ENCODE data around the gene SLC17A5.

Gene SLC17A5

GRCh38 chr6:73669005-73669404 is 15.2 kb upstream of the SLC17A5 start:
- no peak overlapping the region for H3K27ac ChIP-seq
- DNase-seq (ENCODE audit: low read depth, low spot score), result no peak

DNA sequence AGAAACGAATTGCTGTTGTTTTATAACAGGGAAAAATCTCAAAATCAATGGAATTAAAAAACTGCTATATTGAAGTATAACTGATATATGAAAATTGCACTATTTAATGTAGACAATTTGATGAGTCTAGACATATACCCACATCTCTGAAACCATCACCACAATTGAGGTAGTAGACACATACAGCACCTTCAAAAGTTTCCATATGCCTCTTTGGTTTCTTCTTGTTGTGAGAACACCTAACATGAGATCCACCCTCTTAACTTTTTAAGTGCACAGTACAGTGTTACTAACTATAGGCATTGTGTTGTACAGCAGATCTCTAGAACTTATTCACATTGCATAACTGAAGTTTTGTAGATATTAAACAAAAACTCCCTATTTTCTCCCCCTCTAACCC is 14.0 kb upstream of the SLC17A5 start:
- H3K27ac ChIP-seq, result no peak overlapping the region
- no peak for DNase-seq (ENCODE audit: low read depth, low spot score)

- DNase-seq (ENCODE audit: low read depth, low spot score), result no peak
These were observed 12.6 kb upstream of the SLC17A5 start for GRCh38 chr6:73666393-73666792.

DNA sequence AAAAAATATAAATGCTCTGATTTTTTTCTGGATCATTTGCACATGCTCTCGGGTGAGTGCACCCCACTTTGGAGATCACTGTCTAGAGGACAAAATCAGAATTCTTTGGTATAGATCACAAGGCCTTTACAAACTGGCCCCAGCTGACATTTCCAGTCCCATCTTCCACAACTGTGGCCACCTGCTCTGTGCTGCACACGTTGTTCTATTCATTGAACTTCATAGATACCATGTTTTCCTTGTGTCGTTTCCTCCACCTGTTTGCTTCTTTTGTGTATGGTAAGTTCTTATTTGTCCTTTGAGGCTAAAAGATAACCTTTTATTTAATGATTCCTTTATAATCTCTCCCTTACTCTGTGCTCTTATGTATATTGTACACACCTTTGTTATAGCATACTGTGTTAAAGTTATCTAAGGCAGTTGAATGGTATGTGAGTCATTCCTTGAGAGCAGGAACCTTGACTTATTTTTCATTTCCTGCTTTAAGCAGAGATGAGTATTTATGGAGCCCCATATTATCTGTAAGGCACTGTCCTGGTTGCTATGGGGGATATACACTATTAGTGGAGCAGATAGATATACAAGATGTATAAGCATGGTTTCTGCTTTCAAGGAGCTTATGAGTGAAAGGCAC is 12.0 kb upstream of the SLC17A5 start:
- no peak overlapping the region for H3K27ac ChIP-seq
- DNase-seq (ENCODE audit: low read depth, low spot score), result no peak

More at GRCh38 chr6:73666393-73666792, 12.6 kb upstream of the SLC17A5 start:
- H3K27ac ChIP-seq, result no peak overlapping the region

DNA sequence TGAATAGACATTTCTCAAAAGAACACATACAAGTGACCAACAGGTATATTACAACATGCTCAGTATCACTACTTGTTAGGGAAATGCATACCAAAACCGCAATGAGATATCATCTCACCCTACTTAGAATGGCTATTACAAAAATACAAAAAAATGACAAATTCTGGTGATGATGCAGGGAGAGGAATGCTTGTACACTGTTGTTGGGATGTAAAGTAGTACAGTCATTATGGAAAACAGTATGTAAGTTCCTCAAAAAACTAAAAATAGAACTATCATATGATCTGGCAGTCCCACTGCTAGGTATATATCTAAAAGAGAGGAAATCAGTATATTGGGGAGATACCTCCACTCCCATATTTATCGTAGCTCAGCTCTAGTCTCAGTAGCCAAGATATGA is 10.9 kb upstream of the SLC17A5 start:
- no peak overlapping the region for H3K27ac ChIP-seq
- DNase-seq (ENCODE audit: low read depth, low spot score), result no peak

DNA sequence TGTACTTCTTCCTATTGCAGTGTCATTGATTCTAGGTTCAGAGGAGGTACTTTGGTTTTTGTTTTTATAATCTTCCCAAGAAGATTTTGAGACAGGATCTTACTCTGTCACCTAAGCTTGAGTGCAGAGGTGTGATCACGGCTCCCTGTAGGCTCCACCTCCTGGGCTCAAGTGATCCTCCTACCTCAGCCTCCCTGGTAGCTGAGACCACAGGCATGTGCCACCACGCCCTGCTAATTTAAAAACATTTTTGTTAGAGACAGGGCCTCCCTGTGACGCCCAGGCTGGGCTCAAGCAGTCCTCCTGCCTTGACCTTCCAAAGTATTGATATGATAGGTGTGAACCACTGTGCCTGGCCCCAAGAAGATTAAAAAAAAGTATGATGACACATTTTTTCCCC is 3.4 kb upstream of the SLC17A5 start:
- peak overlapping the region; percentile 5 for H3K27ac ChIP-seq
- no peak for DNase-seq (ENCODE audit: low read depth, low spot score)

DNA sequence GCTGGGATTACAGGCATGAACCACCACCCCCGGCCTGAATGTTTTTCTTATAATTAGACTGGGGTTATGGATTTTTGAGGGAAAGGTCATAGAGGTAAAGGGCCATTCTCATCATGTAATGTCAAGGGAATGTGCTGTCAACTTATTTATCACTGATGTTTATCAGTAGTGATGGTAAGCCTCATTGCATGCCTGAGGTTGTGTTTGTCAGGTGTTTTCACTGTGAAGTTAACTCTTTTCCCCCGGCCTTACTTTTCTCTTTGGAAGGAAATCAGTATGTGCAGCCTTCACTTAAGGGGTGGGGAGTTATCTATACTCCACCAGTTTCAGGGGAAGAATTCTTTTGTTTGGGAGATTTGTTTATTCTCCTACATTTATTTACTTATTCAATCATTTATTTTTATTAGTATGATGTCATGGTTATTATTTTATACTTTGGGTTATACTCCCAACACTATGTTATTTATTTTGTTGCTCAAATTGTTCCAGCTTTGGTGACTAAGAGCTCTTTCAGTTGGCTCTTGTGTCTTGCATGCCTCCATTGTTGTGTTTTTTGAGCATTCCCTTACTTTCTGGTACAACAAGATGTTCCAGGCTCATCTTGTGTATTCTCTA is 2.8 kb upstream of the SLC17A5 start:
- H3K27ac ChIP-seq, result peak overlapping the region; percentile 5
- no peak for DNase-seq (ENCODE audit: low read depth, low spot score)

- H3K27ac ChIP-seq, result no peak overlapping the region
- no peak for DNase-seq (ENCODE audit: low read depth, low spot score)
These were observed 1.6 kb upstream of the SLC17A5 start for GRCh38 chr6:73655341-73655917.

- no peak for DNase-seq (ENCODE audit: low read depth, low spot score)
- peak overlapping the region; percentile 67 for H3K27ac ChIP-seq
These were observed 888 bp downstream of the SLC17A5 start for GRCh38 chr6:73652637-73653570.

GRCh38 chr6:73649783-73650182 is 4.0 kb downstream of the SLC17A5 start:
- no peak for DNase-seq (ENCODE audit: low read depth, low spot score)
- no peak overlapping the region for H3K27ac ChIP-seq

DNA sequence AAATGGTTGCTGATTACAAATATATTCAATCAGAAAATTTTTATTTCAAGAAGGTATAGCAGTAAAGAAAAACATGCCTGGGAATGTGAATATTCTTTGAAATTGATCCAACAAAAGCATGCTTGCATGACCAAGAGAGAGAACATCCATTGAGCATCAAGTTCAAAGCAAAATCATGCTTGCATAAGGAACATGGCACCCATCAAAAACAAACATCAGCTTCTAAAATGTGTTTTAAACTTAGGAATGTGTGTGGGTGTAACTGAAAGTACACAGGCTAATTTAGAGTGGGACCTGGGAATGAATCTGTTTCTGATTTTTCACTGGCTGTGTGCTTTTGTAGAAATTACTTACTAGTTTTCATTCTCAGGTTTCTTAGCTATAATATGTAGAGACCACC is 5.6 kb downstream of the SLC17A5 start:
- no peak overlapping the region for H3K27ac ChIP-seq
- DNase-seq (ENCODE audit: low read depth, low spot score), result no peak

- no peak overlapping the region for H3K27ac ChIP-seq
- no peak for DNase-seq (ENCODE audit: low read depth, low spot score)
These were observed 8.7 kb downstream of the SLC17A5 start for GRCh38 chr6:73644941-73645591.

DNA sequence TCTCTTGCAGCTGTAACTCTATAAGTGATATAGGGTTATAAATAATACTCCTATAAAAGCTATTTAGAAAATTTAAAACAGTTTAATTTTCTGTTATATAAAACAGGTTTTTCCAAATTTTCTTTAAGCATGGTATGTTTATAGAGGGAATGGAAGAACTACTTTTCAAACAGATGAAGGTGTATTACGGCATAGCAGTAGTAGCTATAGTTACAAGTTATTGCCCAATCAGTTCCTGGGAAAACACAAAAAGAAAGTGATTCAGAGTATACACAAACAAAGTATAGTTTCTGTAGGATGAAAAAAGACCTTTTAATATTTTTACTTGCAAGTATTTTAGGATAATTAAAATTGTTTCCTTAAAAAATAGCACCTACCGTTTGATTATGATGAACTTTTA is 9.8 kb downstream of the SLC17A5 start:
- H3K27ac ChIP-seq, result no peak overlapping the region
- DNase-seq (ENCODE audit: low read depth, low spot score), result no peak

- no peak overlapping the region for H3K27ac ChIP-seq
- no peak for DNase-seq (ENCODE audit: low read depth, low spot score)
These were observed 11.3 kb downstream of the SLC17A5 start for GRCh38 chr6:73642530-73642929.

GRCh38 chr6:73640179-73640750 is 13.5 kb downstream of the SLC17A5 start:
- peak overlapping the region; percentile 5 for H3K27ac ChIP-seq
- no peak for DNase-seq (ENCODE audit: low read depth, low spot score)

- H3K27ac ChIP-seq, result no peak overlapping the region
- DNase-seq (ENCODE audit: low read depth, low spot score), result no peak
These were observed 14.8 kb downstream of the SLC17A5 start for GRCh38 chr6:73639040-73639439.

- no peak overlapping the region for H3K27ac ChIP-seq
- DNase-seq (ENCODE audit: low read depth, low spot score), result no peak
These were observed 16.4 kb downstream of the SLC17A5 start for GRCh38 chr6:73637404-73637803.

- no peak for DNase-seq (ENCODE audit: low read depth, low spot score)
- no peak overlapping the region for H3K27ac ChIP-seq
These were observed 17.7 kb downstream of the SLC17A5 start for GRCh38 chr6:73636048-73636447.

DNA sequence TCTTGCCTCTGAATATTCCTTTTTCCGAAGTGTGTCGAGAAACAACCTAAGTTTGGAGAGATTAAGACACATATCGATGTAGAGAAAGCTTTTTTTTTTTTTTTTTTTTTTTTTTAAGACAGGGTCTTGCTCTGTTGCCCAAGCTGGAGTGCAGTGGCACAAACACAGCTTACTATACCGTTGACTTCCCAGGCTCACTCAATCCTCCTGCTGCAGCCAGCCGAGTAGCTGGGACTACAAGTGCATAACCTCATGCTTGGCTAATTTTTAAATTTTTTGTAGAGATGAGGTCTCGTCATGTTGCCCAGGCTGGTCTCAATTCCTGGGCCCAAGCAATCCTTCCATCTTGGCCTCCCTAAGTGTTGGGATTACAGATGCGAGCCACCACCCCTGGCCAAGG is 21.4 kb downstream of the SLC17A5 start:
- no peak overlapping the region for H3K27ac ChIP-seq
- DNase-seq (ENCODE audit: low read depth, low spot score), result no peak

GRCh38 chr6:73631849-73632248 is 21.9 kb downstream of the SLC17A5 start:
- H3K27ac ChIP-seq, result no peak overlapping the region
- DNase-seq (ENCODE audit: low read depth, low spot score), result no peak
